Measurements from ENCODE around the gene SLIT3.

SLIT3 gene

GRCh38 chr5:168788786-168789185 is 512.2 kb downstream of the SLIT3 start:
- no peak overlapping the region for H3K4me3 ChIP-seq (ENCODE audit: low read depth, low read length)
- no peak for DNase-seq (ENCODE audit: low read depth)
- TF ChIP-seq CTCF (IDR thresholded peaks at IDR 0.05; ENCODE audit: control insufficient read depth, extremely low read depth, insufficient read depth) = no peak

GRCh38 chr5:168788107-168788506 is 512.8 kb downstream of the SLIT3 start:
- DNase-seq (ENCODE audit: low read depth) = no peak
- H3K4me3 ChIP-seq (ENCODE audit: low read depth, low read length) = no peak overlapping the region
- no peak for TF ChIP-seq CTCF (IDR thresholded peaks at IDR 0.05; ENCODE audit: control insufficient read depth, extremely low read depth, insufficient read depth)

- H3K4me3 ChIP-seq (ENCODE audit: low read depth, low read length) = no peak overlapping the region
- no peak for DNase-seq (ENCODE audit: low read depth)
- no peak for TF ChIP-seq CTCF (IDR thresholded peaks at IDR 0.05; ENCODE audit: control insufficient read depth, extremely low read depth, insufficient read depth)
These were observed 514.8 kb downstream of the SLIT3 start for GRCh38 chr5:168786147-168786546.

- TF ChIP-seq CTCF (IDR thresholded peaks at IDR 0.05; ENCODE audit: control insufficient read depth, extremely low read depth, insufficient read depth) = no peak
- DNase-seq (ENCODE audit: low read depth) = no peak
- H3K4me3 ChIP-seq (ENCODE audit: low read depth, low read length) = no peak overlapping the region
These were observed 516.5 kb downstream of the SLIT3 start for GRCh38 chr5:168784454-168784853.

GRCh38 chr5:168781941-168782571 is 518.9 kb downstream of the SLIT3 start:
- DNase-seq (ENCODE audit: low read depth) = no peak
- no peak for TF ChIP-seq CTCF (IDR thresholded peaks at IDR 0.05; ENCODE audit: control insufficient read depth, extremely low read depth, insufficient read depth)
- no peak overlapping the region for H3K4me3 ChIP-seq (ENCODE audit: low read depth, low read length)

GRCh38 chr5:168780888-168781287 is 520.1 kb downstream of the SLIT3 start:
- no peak for TF ChIP-seq CTCF (IDR thresholded peaks at IDR 0.05; ENCODE audit: control insufficient read depth, extremely low read depth, insufficient read depth)
- no peak overlapping the region for H3K4me3 ChIP-seq (ENCODE audit: low read depth, low read length)
- DNase-seq (ENCODE audit: low read depth) = no peak

- no peak overlapping the region for H3K4me3 ChIP-seq (ENCODE audit: low read depth, low read length)
- DNase-seq (ENCODE audit: low read depth) = no peak
- TF ChIP-seq CTCF (IDR thresholded peaks at IDR 0.05; ENCODE audit: control insufficient read depth, extremely low read depth, insufficient read depth) = no peak
These were observed 521.6 kb downstream of the SLIT3 start for GRCh38 chr5:168779333-168779732.
